Heart left ventricle (tissue), 13 donors: ENCODE measurements around the gene OAT.

Experiments used
- CTCF ChIP-seq, 12 donors: fragments of 200-600 bp; sonication (generic) in 4 of 12; IDR thresholded peaks; one replicate each; pipeline versions ENCODE4 v1.5.0 to v1.8.0; 2018 to 2022; ENCODE audit warnings: antibody characterized with exemption in 12 of 12, mild to moderate bottlenecking in 5 of 12
- POLR2A ChIP-seq, 2 donors: fragments of 450-650 bp; IDR thresholded peaks; one replicate each; pipeline ENCODE4 v1.6.1; 2017; ENCODE audit warnings: antibody characterized with exemption in 2 of 2, mild to moderate bottlenecking in 2 of 2, moderate library complexity in 2 of 2
- donor health status: ischemic (EF 13 %, LVEDD 7.1; RV severe dilation, severe dysfunction).
- donor health status: DM: no; HTN: yes; CAD: no.
- donor health status: DM: no; HTN: no; CAD: no.
- donor health status: ischemic (EF 25% LVEDD 6.9; RV normal size, moderate dysfunction).
- donor health status: ischemic (EF 25% LVEDD 5.7; RV mildly dilated, moderate dysfunction).
- donor health status: ischemic (EF 35%, LVEDD 5.7; RV mildly dilated, moderate dysfunction).
- donor health status: nonischemic (EF 11% LVEDD 7.7; RV severe dilation, severe dysfunction).
- donor health status: DM: yes; HTN: yes; CAD: no.
- donor health status: PGD.
- donor health status: ischemic (EF 29% LVEDD 5.4; RV normal size, mild dysfunction).
- donor health status: nonischemic (EF 23%, LVEDD 6.1; RV moderate dilation, normal function).

GRCh38 chr10:124383496-124383895 is 35.2 kb downstream of the OAT start:
- no peak for TF ChIP-seq CTCF (IDR thresholded peaks at IDR 0.05)
- TF ChIP-seq POLR2A (IDR thresholded peaks at IDR 0.05): no peak
